Measurements from ENCODE around the gene BTBD9. TPM values are rescaled to one million over a fixed set of nuclear protein-coding genes. Genes with fewer than 3 reads are reported as not detected.

Gene BTBD9
- total RNA-seq, 1 experiment from 2014 or later, result 19.4 TPM

DNA sequence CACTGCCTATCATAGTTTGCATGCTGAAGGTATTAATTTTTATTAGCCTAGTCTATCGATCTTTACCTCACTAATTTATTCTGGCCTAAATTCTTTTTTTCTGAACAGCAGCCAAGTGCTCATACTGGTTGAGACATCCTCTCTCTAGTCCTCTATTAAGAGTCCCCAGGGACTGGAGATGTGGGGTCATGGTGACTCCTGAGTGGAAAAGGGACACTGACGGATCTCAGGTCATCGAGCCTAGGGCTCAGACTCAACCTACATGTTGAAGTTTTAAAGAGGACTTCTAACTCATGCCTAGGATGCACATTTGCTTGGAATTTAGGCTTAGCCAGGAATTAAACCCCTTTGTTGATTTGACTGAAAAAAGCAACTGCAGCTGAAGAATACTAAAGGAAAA lies 378.1 kb downstream of the BTBD9 start:
- H3K4me3 Mint-ChIP-seq (ENCODE audit: low read depth, unreplicated experiment), result no peak overlapping the region
- TF ChIP-seq, protein P1, sequence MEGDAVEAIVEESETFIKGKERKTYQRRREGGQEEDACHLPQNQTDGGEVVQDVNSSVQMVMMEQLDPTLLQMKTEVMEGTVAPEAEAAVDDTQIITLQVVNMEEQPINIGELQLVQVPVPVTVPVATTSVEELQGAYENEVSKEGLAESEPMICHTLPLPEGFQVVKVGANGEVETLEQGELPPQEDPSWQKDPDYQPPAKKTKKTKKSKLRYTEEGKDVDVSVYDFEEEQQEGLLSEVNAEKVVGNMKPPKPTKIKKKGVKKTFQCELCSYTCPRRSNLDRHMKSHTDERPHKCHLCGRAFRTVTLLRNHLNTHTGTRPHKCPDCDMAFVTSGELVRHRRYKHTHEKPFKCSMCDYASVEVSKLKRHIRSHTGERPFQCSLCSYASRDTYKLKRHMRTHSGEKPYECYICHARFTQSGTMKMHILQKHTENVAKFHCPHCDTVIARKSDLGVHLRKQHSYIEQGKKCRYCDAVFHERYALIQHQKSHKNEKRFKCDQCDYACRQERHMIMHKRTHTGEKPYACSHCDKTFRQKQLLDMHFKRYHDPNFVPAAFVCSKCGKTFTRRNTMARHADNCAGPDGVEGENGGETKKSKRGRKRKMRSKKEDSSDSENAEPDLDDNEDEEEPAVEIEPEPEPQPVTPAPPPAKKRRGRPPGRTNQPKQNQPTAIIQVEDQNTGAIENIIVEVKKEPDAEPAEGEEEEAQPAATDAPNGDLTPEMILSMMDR (IDR thresholded peaks at IDR 0.05; ENCODE audit: unreplicated experiment), result no peak
- H3K27ac Mint-ChIP-seq (ENCODE audit: unreplicated experiment), result peak overlapping the region; percentile 9
- no peaks in the 10 kb centered on the region for H3K36me3 Mint-ChIP-seq (ENCODE audit: insufficient read depth, unreplicated experiment)
- CTCF ChIA-PET, result no interaction called here
- H3K27me3 Mint-ChIP-seq (ENCODE audit: unreplicated experiment), result no peaks in the 10 kb centered on the region
- H3K4me1 Mint-ChIP-seq (ENCODE audit: low read depth, unreplicated experiment), result peaks cover 57% of the 10 kb centered on the region
- intact Hi-C loops (cut with micrococcal nuclease; ENCODE audit: unreplicated experiment), result no loop called here
- no peaks in the 10 kb centered on the region for H3K9me3 Mint-ChIP-seq (ENCODE audit: low read depth, unreplicated experiment)
- BruUV-seq (replicated peaks), result no TSS peak
- no peak for DNase-seq

DNA sequence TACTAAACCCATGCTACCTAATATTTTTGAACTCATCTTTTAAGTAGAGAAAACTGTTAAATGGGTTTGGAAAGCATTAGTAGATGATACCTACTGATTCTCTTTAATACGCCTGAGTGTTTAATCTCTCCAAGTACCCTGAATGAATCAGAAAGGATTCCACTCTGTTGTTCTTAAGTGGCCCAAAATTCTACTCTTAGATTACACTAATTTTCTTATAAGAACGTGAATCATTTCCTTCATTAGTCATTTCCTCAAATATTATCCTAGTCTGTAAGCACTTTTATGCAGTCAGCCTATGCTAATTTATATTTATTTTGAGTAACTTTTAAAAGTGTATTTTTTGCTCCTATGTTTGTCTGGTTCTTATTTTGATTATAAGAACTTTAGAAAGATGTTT lies 380.0 kb downstream of the BTBD9 start:
- H3K4me1 Mint-ChIP-seq (ENCODE audit: low read depth, unreplicated experiment), result peaks cover 51% of the 10 kb centered on the region
- no peak for DNase-seq
- TF ChIP-seq, protein P1 (IDR thresholded peaks at IDR 0.05; ENCODE audit: unreplicated experiment), result no peak
- H3K4me3 Mint-ChIP-seq (ENCODE audit: low read depth, unreplicated experiment), result no peak overlapping the region
- no peak overlapping the region for H3K27ac Mint-ChIP-seq (ENCODE audit: unreplicated experiment)
- no peaks in the 10 kb centered on the region for H3K36me3 Mint-ChIP-seq (ENCODE audit: insufficient read depth, unreplicated experiment)
- no TSS peak for BruUV-seq (replicated peaks)
- intact Hi-C loops (cut with micrococcal nuclease; ENCODE audit: unreplicated experiment), result no loop called here
- CTCF ChIA-PET, result no interaction called here
- no peaks in the 10 kb centered on the region for H3K9me3 Mint-ChIP-seq (ENCODE audit: low read depth, unreplicated experiment)
- no peaks in the 10 kb centered on the region for H3K27me3 Mint-ChIP-seq (ENCODE audit: unreplicated experiment)

DNA sequence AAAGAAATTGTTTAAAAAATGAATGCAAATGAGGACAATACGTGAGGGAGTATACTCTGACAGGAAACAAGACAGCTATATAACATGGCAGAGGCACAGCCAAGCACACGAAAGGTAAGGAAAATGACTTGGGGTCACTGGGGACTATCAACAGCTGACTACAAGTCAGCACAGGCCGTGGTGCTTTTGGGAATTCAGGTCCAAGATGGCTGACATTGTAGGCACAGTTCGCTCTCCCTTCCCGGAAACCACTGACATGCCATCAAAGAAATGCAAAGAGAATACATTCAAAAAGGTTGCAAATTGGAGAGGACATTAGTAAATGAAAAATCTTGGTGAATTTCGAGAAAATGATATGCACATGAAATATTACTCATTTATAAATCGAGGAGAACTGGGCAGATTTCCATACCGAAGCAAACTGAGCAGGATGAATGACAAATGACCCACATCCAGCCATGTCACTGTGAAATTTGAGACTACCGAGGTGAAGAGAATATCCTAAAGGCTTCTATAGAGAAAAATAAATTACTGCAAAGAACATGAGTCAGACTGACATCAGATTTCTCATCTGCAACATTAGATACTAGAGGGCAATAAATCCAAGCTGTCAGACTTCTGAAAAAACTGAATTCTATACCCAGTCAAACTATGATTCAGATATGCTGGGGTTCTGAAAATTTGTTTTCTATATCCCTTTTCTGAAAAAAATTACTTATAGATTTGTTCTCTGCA lies 391.1 kb downstream of the BTBD9 start:
- DNase-seq, result no peak
- Mint-ChIP-seq H3K4me3 (ENCODE audit: low read depth, unreplicated experiment) (no peak overlapping the region), H3K9me3 (ENCODE audit: low read depth, unreplicated experiment) (no peaks in the 10 kb centered on the region), H3K27me3 (ENCODE audit: unreplicated experiment) (no peaks in the 10 kb centered on the region), H3K27ac (ENCODE audit: unreplicated experiment) (no peak overlapping the region), H3K36me3 (ENCODE audit: insufficient read depth, unreplicated experiment) (no peaks in the 10 kb centered on the region), H3K4me1 (ENCODE audit: low read depth, unreplicated experiment) (no peaks in the 10 kb centered on the region)
- CTCF ChIA-PET, result no interaction called here
- intact Hi-C loops (cut with micrococcal nuclease; ENCODE audit: unreplicated experiment), result no loop called here
- BruUV-seq (replicated peaks), result no TSS peak
- TF ChIP-seq, protein P1 (IDR thresholded peaks at IDR 0.05; ENCODE audit: unreplicated experiment), result no peak

DNA sequence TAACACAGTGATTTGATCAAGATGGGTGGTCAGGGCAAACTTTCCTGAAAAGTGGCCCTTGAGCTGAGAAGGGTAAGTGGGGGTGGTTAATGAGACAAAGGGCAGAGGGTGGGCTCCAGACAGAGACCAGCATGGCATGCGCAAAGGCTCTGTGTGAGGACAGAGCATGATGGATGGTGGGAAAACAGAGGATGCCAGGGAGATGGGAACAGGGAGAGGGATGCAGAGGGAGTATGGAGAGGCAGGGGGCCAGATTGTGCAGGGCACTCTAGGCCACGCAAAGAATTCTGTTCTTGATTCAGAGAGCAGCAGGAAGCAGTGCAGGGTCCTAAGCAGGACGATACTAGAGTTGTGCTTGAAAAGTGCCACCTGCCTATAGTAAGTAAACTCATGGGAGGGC lies 394.4 kb downstream of the BTBD9 start:
- Mint-ChIP-seq H3K4me1 (ENCODE audit: low read depth, unreplicated experiment) (no peaks in the 10 kb centered on the region), H3K9me3 (ENCODE audit: low read depth, unreplicated experiment) (no peaks in the 10 kb centered on the region), H3K36me3 (ENCODE audit: insufficient read depth, unreplicated experiment) (no peaks in the 10 kb centered on the region), H3K27me3 (ENCODE audit: unreplicated experiment) (no peaks in the 10 kb centered on the region), H3K27ac (ENCODE audit: unreplicated experiment) (no peak overlapping the region), H3K4me3 (ENCODE audit: low read depth, unreplicated experiment) (no peak overlapping the region)
- BruUV-seq (replicated peaks), result no TSS peak
- DNase-seq, result no peak
- intact Hi-C loops (cut with micrococcal nuclease; ENCODE audit: unreplicated experiment), result no loop called here
- TF ChIP-seq, protein P1 (IDR thresholded peaks at IDR 0.05; ENCODE audit: unreplicated experiment), result no peak
- CTCF ChIA-PET, result no interaction called here

Measured in Calu3 (cell line).